Tibial artery (tissue), 4 donors: ENCODE results near the gene NID1.
A peak's percentile ranks its signal among the peaks of the same experiment; 100 is the strongest.

Source experiments
- DNase-seq, 2 donors: peaks; one replicate each; pipeline ENCODE4 v3.0.0-alpha.2; 2019
- H3K27ac ChIP-seq, 2 donors: fragments of 200-600 bp; sonication (generic) in 1 of 2; 1 replicate in 1 of 2; 2 replicates in 1 of 2; pipeline ENCODE4 v1.5.1; 2018 to 2019; ENCODE audit warnings: mild to moderate bottlenecking in 1 of 2
- H3K27me3 ChIP-seq, 2 donors: fragments of 200-600 bp; sonication (generic) in 1 of 2; one replicate each; pipeline versions ENCODE4 v1.5.1 to v1.6.0; 2016 to 2019
- H3K36me3 ChIP-seq, 3 donors: fragments of 200-600 bp; sonication (generic) in 2 of 3; one replicate each; pipeline ENCODE4 v1.5.1; 2016 to 2019; ENCODE audit warnings: mild to moderate bottlenecking in 2 of 3
- H3K4me1 ChIP-seq, 4 donors: fragments of 200-600 bp; sonication (generic) in 2 of 4; 1 replicate in 3 of 4; 2 replicates in 1 of 4; pipeline ENCODE4 v1.5.1; 2016 to 2019
- H3K4me3 ChIP-seq, 2 donors: fragments of 200-600 bp; sonication (generic) in 1 of 2; 1 replicate in 1 of 2; 2 replicates in 1 of 2; pipeline ENCODE4 v1.5.1; 2018 to 2019; ENCODE audit warnings: mild to moderate bottlenecking in 2 of 2
- H3K9me3 ChIP-seq, 3 donors: fragments of 200-600 bp; sonication (generic) in 1 of 3; one replicate each; pipeline ENCODE4 v1.5.1; 2016 to 2019
- intact Hi-C: fragments of 100-400 bp; cut with DNase I; formaldehyde crosslinking; loops from one replicate; pipeline ENCODE4 v1.15.0; 2023; ENCODE audit warnings: low total_unique reads
- TF ChIP-seq, protein P1 (sequence below), 2 experiments: fragments of 200-600 bp in 1 of 2; fragments of 450-650 bp in 1 of 2; IDR thresholded peaks; one replicate each; pipeline ENCODE4 v1.5.1; 2017 to 2019; ENCODE audit warnings: antibody characterized with exemption in 2 of 2, mild to moderate bottlenecking in 1 of 2, moderate library complexity in 1 of 2

Gene NID1

DNA sequence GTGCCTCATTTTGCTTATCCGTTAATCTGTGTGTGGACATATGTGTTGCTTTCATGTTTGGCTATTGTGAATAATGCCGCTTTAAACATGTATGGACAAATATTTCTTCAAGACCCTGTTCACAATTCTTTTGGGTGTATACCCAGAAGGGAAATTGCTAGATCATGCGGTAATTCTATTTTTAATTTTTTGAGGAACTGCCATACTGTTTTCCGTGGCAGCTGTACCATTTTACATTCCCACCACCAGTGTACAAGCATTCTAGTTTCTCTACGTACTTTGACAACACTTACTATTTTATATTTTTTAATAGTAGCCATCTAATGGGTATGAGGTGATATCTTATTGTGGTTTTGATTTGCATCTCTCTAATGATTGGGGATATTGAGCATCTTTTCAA is 7.1 kb upstream of the NID1 start:
- Histone ChIP-seq H3K36me3 (no peaks in the 10 kb centered on the region), H3K27me3 (no peaks in the 10 kb centered on the region), H3K27ac (no peak overlapping the region), H3K4me3 (no peak overlapping the region), H3K4me1 (peaks cover 0 to 16% (median 4%) of the 10 kb centered on the region in 4 donors), H3K9me3 (peaks cover 0 to 6% (median 0%) of the 10 kb centered on the region in 3 donors)
- intact Hi-C loops: no loop called here
- TF ChIP-seq, protein P1, sequence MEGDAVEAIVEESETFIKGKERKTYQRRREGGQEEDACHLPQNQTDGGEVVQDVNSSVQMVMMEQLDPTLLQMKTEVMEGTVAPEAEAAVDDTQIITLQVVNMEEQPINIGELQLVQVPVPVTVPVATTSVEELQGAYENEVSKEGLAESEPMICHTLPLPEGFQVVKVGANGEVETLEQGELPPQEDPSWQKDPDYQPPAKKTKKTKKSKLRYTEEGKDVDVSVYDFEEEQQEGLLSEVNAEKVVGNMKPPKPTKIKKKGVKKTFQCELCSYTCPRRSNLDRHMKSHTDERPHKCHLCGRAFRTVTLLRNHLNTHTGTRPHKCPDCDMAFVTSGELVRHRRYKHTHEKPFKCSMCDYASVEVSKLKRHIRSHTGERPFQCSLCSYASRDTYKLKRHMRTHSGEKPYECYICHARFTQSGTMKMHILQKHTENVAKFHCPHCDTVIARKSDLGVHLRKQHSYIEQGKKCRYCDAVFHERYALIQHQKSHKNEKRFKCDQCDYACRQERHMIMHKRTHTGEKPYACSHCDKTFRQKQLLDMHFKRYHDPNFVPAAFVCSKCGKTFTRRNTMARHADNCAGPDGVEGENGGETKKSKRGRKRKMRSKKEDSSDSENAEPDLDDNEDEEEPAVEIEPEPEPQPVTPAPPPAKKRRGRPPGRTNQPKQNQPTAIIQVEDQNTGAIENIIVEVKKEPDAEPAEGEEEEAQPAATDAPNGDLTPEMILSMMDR (IDR thresholded peaks at IDR 0.05): no peak
- no peak for DNase-seq

DNA sequence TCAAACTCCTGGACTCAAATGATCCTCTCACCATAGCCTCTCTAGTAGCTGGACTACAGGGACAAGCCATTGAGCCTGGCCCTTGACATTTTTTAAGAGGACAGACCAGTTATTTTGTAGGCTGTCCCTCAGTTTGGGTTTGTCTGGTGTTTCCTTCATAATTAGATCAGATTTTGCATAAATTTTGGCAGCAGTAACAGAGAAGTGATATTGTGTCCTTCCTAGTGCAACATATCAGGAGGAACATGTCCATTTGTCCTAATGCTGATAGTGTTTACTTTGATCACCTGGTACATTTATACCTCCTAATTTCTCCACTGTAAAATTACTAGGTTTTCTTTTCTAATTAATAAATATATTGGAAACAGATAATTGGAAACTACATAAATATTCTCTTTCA is 5.9 kb upstream of the NID1 start:
- Histone ChIP-seq H3K4me1 (peaks cover 0 to 27% (median 11%) of the 10 kb centered on the region in 4 donors), H3K9me3 (peaks cover 0 to 6% (median 0%) of the 10 kb centered on the region in 3 donors), H3K4me3 (no peak overlapping the region), H3K27ac (no peak overlapping the region), H3K27me3 (no peaks in the 10 kb centered on the region), H3K36me3 (no peaks in the 10 kb centered on the region)
- TF ChIP-seq, protein P1 (IDR thresholded peaks at IDR 0.05): no peak
- intact Hi-C loops: no loop called here
- DNase-seq: no peak

DNA sequence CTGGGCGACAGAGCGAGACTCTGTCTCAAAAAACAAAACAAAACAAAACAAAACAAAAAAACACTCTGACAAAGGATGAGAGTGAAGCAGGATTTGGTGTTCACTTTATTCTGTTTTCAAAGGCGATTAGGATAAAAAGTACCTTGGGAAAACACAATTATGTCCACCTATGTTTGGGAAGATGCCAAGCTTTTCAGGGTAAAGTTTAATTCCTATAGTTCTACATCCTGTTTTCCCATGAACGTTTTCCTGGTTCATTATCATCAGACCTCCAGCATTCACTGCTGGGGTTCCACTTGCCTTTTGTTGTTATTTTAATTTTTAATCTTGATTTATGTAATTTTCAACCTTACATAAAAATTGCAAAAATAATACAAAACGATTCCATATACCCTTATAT is 4.9 kb upstream of the NID1 start:
- H3K9me3 ChIP-seq: peaks cover 0 to 6% (median 0%) of the 10 kb centered on the region in 3 donors
- peaks cover 0 to 27% (median 11%) of the 10 kb centered on the region in 4 donors for H3K4me1 ChIP-seq
- no peak overlapping the region for H3K4me3 ChIP-seq
- H3K27ac ChIP-seq: no peak overlapping the region
- no peaks in the 10 kb centered on the region for H3K36me3 ChIP-seq
- no peak for DNase-seq
- H3K27me3 ChIP-seq: no peaks in the 10 kb centered on the region
- intact Hi-C loops: no loop called here
- TF ChIP-seq, protein P1 (IDR thresholded peaks at IDR 0.05): no peak

DNA sequence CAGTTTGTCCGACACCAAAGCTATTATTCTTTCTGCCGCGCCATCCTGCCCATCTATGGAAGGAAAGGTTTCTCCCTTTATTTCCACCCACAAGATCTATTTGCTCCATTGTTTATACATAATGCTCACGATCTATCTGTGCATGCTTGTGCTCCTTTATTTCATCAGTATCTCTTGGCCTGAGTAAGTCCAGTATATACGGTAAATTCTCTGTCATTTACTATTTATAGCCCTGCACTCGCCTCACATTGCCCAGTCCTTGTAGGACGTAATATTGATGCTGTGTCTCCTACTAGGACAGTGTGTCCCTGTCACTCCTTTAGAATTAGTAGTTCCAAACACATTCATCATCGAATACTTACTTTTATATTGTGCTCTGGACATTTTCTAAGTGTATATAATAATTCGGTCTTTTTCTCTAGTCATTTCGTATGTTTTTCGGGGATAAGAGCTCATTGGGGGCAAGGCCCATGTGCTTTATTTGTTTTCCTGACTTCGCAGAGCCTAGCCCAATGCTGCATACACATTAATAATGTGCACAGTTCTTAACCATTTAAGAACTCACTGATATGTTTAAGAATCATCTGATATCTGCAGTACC is 3.1 kb upstream of the NID1 start:
- H3K27ac ChIP-seq: peak overlapping the region; percentile 90 to 94
- intact Hi-C loops: no loop called here
- DNase-seq: no peak
- H3K27me3 ChIP-seq: no peaks in the 10 kb centered on the region
- H3K4me3 ChIP-seq: peak overlapping the region; percentile 44
- H3K9me3 ChIP-seq: peaks cover 0 to 6% (median 0%) of the 10 kb centered on the region in 3 donors
- peaks cover 0 to 32% (median 20%) of the 10 kb centered on the region in 4 donors for H3K4me1 ChIP-seq
- H3K36me3 ChIP-seq: no peaks in the 10 kb centered on the region
- TF ChIP-seq, protein P1 (IDR thresholded peaks at IDR 0.05): no peak

DNA sequence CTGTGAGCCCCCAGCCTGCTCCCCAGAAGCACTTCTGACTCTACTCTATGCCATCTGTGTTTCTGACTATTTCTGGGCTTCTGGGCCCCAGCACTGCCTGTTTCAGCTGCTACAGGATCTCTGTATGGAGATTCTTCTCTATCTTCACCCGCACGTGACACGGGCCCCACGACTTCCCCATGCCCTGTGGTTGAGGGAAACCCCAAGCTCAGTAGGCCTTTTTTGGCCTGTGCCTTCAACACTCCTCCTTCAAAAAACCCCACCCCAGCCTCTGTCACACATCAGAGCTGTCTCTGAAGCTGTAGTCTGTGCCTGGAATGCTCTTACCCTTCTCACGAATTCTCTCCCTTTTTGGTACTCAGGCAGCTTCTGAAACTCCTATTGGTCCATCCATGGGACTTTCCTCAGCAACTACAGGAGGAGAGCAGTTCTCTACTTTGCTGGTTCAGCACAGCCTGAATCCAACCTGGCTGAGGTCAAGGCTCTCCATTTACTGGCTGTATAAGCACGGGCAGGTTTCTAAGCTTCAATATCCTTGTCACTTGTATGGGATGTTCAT is 2.0 kb upstream of the NID1 start:
- Histone ChIP-seq H3K27ac (peak overlapping the region; percentile 90 to 94), H3K4me1 (peaks cover 0 to 43% (median 25%) of the 10 kb centered on the region in 4 donors)

More for the DNA sequence above, 2.0 kb upstream of the NID1 start:
- intact Hi-C loops: no loop called here
- no peaks in the 10 kb centered on the region for H3K27me3 ChIP-seq
- H3K4me3 ChIP-seq: peak overlapping the region; percentile 44 to 74
- peaks cover 0 to 6% (median 0%) of the 10 kb centered on the region in 3 donors for H3K9me3 ChIP-seq
- TF ChIP-seq, protein P1 (IDR thresholded peaks at IDR 0.05): no peak
- DNase-seq: peak; percentile 82 to 89
- H3K36me3 ChIP-seq: no peaks in the 10 kb centered on the region
